Left ventricle myocardium inferior (tissue), 1 donor: Measurements from ENCODE around the gene METTL23. TPM values are rescaled to one million over a fixed set of nuclear protein-coding genes. Genes with fewer than 3 reads are reported as not detected.
A peak's percentile ranks its signal among the peaks of the same experiment; 100 is the strongest.
"Not testable (repeated sequence)": the region's sequence is repeated elsewhere in the genome, so short reads cannot be mapped to it uniquely, and the experiment has no call there.

Experiments used
- DNase-seq: peaks from one replicate; pipeline ENCODE4 v3.0.0-alpha.2; 2020
- H3K27ac ChIP-seq: fragments of 200-600 bp; replicated peaks from 2 replicates; pipeline ENCODE4 v1.8.0; 2021
- H3K27me3 ChIP-seq: fragments of 200-600 bp; 2 replicates; pipeline ENCODE4 v1.8.0; 2021; ENCODE audit warnings: low read depth
- H3K36me3 ChIP-seq: fragments of 200-600 bp; 2 replicates; pipeline ENCODE4 v1.8.0; 2021
- H3K4me1 ChIP-seq: fragments of 200-600 bp; 2 replicates; pipeline ENCODE4 v1.8.0; 2021
- H3K4me3 ChIP-seq: fragments of 200-600 bp; 2 replicates; pipeline ENCODE4 v1.8.0; 2021; ENCODE audit warnings: mild to moderate bottlenecking, moderate library complexity
- H3K9me3 ChIP-seq: fragments of 200-600 bp; replicated peaks from 2 replicates; pipeline ENCODE4 v1.8.0; 2021
- intact Hi-C: fragments of 100-400 bp; cut with micrococcal nuclease; formaldehyde crosslinking; loops from one replicate; pipeline ENCODE4 v1.11.0; 2022
- total RNA-seq: library from RNA; stranded (reverse); fragmentation: NEBNext Ultra II Directional; extraction: Animal tissue kit (Norgen Biotek cat#: 25700); gene quantifications from one replicate; pipeline ENCODE4 v1.2.1, GENCODE V29; 2021
- TF ChIP-seq, protein P1 (sequence below): fragments of 200-600 bp; IDR thresholded peaks from 2 replicates; pipeline ENCODE4 v1.8.0; 2021; ENCODE audit warnings: antibody characterized with exemption, mild to moderate bottlenecking, borderline replicate concordance
- donor health status: DM: no; HTN: yes; CAD: no; lungs with severe emphysema.

METTL23 gene
- total RNA-seq, 1 donor from 2014 or later = 21.0 TPM

GRCh38 chr17:76709077-76709950 lies 17.3 kb upstream of the METTL23 start:
- TF ChIP-seq, protein P1, sequence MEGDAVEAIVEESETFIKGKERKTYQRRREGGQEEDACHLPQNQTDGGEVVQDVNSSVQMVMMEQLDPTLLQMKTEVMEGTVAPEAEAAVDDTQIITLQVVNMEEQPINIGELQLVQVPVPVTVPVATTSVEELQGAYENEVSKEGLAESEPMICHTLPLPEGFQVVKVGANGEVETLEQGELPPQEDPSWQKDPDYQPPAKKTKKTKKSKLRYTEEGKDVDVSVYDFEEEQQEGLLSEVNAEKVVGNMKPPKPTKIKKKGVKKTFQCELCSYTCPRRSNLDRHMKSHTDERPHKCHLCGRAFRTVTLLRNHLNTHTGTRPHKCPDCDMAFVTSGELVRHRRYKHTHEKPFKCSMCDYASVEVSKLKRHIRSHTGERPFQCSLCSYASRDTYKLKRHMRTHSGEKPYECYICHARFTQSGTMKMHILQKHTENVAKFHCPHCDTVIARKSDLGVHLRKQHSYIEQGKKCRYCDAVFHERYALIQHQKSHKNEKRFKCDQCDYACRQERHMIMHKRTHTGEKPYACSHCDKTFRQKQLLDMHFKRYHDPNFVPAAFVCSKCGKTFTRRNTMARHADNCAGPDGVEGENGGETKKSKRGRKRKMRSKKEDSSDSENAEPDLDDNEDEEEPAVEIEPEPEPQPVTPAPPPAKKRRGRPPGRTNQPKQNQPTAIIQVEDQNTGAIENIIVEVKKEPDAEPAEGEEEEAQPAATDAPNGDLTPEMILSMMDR = no peak
- H3K27ac ChIP-seq = peak overlapping the region; percentile 97

GRCh38 chr17:76709951-76710862 lies 16.4 kb upstream of the METTL23 start:
- H3K36me3 ChIP-seq = peaks cover 14% of the 10 kb centered on the region
- H3K27me3 ChIP-seq, DNase-seq, intact Hi-C loops, H3K9me3 ChIP-seq: not testable (repeated sequence)
- H3K4me1 ChIP-seq = peaks cover 86% of the 10 kb centered on the region
- peak overlapping the region; percentile 97 for H3K27ac ChIP-seq
- peak overlapping the region; percentile 83 for H3K4me3 ChIP-seq

More at GRCh38 chr17:76709077-76709950, 17.3 kb upstream of the METTL23 start:
- no peaks in the 10 kb centered on the region for H3K9me3 ChIP-seq
- DNase-seq = peak; percentile 92
- H3K27me3 ChIP-seq = no peaks in the 10 kb centered on the region
- peaks cover 13% of the 10 kb centered on the region for H3K36me3 ChIP-seq
- intact Hi-C loops = no loop called here
- peak overlapping the region; percentile 83 for H3K4me3 ChIP-seq
- H3K4me1 ChIP-seq = peaks cover 85% of the 10 kb centered on the region

DNA sequence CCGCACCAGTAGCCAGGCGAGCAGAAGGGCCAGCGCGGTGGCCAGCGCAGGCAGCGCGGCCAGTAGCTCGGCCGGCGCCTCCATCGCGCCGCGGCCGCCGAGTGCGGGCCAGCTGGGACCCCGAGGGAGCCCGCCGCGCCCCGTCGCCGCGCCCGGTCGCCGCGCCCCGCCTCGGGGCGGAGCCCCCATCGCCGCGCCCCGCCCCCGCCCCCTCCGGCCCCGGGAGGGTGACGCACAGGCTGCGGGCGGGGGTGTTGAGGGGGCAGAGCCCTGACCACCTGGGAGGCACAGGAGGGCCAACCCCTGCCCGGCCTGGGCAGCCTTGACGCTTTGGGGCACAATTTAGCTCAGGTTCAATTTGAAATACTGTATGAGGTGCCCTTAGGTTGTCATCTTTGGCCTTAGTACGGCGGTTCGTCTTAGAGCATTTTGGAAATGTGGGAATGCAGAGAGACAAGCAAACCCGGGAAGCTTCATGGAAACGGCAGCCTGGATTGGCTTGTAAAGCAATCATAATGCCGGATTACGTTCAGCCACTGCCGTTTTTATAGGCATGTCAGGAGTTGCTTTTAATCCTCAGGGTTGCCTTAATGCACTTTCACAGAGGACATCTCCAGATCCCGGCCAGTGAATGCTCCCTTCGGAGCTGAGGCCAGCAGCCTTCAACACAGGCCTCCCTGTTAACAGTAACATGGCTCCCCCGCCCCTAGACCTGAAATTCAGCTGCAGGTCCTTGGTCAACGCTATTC lies 15.6 kb upstream of the METTL23 start, which contains the start of gene MXRA7:
Gene MXRA7 (minus strand): TSS at position 103 of the 749 bp plus-strand sequence. CDS start 19 bp downstream, at position 84.
- H3K4me1 ChIP-seq = peaks cover 87% of the 10 kb centered on the region

GRCh38 chr17:76712321-76712720 lies 14.3 kb upstream of the METTL23 start:
- H3K4me3 ChIP-seq, H3K9me3 ChIP-seq, H3K27me3 ChIP-seq, intact Hi-C loops, DNase-seq: not testable (repeated sequence)
- H3K27ac ChIP-seq = peak overlapping the region; percentile 95
- H3K4me1 ChIP-seq = peaks cover 88% of the 10 kb centered on the region
- H3K36me3 ChIP-seq = peaks cover 35% of the 10 kb centered on the region

More for the DNA sequence above, 15.6 kb upstream of the METTL23 start, which contains the start of gene MXRA7:
- peaks cover 23% of the 10 kb centered on the region for H3K36me3 ChIP-seq
- peak within 1 kb of the TSS; percentile 83 for H3K4me3 ChIP-seq
- H3K27ac ChIP-seq = peak within 1 kb of the TSS; percentile 97
- peak; percentile 81 for DNase-seq
- TF ChIP-seq, protein P1 = no peak
- no peaks in the 10 kb centered on the region for H3K9me3 ChIP-seq
- intact Hi-C loops = no loop called here
- H3K27me3 ChIP-seq = no peaks in the 10 kb centered on the region

DNA sequence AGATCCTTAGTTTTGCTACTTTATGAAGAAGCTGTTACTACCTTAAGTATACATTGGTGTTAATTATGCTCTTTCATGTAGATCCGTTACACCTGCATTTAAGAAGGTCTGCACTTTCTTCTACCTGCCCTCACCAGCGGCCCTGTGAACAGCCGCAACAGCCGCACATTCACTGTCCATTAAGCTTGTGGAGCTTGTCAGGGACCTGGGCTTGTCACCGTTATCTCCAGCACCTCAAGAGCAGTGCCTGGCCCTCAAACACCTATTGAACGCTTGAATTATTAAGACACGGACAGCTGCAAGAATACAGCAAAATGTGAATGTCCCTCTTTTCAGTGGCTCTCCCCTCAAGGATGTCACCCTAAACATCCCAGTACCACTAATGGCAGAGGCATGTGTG lies 12.9 kb upstream of the METTL23 start:
- TF ChIP-seq, protein P1 = no peak
- H3K27ac ChIP-seq = no peak overlapping the region
- peaks cover 50% of the 10 kb centered on the region for H3K36me3 ChIP-seq
- H3K4me1 ChIP-seq = peaks cover 79% of the 10 kb centered on the region
- H3K27me3 ChIP-seq = no peaks in the 10 kb centered on the region
- intact Hi-C loops = no loop called here
- H3K4me3 ChIP-seq = no peak overlapping the region
- no peaks in the 10 kb centered on the region for H3K9me3 ChIP-seq
- no peak for DNase-seq

GRCh38 chr17:76714336-76714735 lies 12.3 kb upstream of the METTL23 start:
- Histone ChIP-seq H3K4me3 (no peak overlapping the region), H3K27me3 (no peaks in the 10 kb centered on the region), H3K9me3 (no peaks in the 10 kb centered on the region), H3K36me3 (peaks cover 56% of the 10 kb centered on the region), H3K27ac (peak overlapping the region; percentile 79), H3K4me1 (peaks cover 74% of the 10 kb centered on the region)
- TF ChIP-seq, protein P1 = no peak
- no peak for DNase-seq
- intact Hi-C loops = no loop called here
